HG02610 (cell line): ENCODE data around the gene ZNF451.

Experiments
- ATAC-seq: cut with Tn5 transposase; IDR thresholded peaks from one replicate; pipeline ENCODE4 v1.9.1; 2021; ENCODE audit warnings: mild to moderate bottlenecking, moderate library complexity; ENCODE audit not compliant: unreplicated experiment

Gene ZNF451

GRCh38 chr6:57201718-57202117 is 111.7 kb downstream of the ZNF451 start:
- no peak for ATAC-seq

DNA sequence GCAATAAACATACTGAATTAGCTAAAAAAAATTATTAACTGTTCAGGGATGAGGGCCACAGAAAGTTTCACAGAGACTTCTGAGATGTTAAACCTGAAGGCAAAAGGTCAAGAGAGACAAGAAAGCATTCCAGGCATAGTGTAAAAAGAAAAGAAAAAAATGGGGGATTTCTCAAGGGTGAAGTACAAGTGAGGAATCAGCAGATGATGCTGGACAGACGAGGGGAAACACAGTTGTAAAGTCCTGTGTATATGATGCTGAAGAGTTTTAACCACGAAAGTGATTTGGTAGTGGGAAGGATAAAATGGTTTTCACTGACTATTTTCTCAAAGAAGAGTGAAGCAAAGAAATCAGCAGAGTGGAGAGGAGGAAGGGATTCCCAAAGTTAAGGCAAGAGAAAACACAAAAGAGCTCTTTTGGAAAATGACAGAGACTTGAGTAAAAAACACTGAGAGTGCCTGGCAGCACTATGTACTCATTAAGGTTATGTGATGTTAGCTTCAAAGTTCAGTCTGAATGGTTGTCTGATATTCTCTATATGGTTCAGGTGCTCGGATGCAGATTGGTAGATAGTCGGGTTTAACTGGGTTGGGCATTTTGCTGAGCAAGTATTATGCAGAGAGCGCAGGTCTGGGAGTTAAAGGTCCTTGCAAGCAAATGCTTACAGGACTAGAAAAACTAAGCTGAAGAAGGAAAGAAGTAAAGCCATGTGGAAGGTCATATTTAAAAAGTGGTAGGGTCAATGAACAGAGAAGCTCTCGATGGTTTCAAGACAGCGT is 115.8 kb downstream of the ZNF451 start:
- ATAC-seq: peak; percentile 65

DNA sequence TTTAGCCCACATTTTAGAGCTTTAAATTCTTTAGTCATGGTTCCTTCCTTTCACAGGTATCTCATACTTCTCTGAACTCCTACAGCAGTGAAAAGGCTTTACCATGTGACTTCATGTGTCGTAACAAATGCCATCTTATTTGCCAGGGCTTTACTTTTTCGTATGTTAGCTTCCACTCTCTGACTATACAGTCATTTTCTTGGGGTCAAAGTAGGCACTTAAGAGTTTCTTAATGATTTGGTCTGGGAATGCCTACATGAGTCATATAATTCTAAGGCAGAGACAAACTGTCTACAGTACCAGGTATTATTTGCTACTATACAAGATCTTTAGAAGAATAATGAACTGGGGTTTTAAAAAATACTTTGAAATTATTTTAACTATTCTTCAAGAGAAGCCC is 117.2 kb downstream of the ZNF451 start:
- ATAC-seq: no peak

DNA sequence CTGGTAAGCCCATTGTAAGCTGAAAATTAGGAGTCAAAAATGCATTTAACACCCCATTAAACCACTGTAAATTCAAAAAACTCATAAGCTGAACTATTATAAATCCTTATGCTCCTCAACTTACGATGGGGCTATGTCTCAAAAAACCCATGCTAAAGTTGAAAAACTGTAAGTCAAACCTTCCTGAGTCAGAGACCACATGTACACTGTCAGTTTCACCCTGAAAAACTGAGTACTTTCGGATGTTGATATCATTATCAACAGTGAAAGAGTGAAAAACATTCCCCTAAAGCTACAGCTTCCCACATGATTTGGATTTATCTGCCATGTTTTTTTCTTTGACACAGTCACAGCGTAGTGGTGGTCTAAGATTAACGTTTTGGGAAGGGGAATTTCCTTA is 117.9 kb downstream of the ZNF451 start:
- no peak for ATAC-seq

GRCh38 chr6:57209030-57209429 is 119.0 kb downstream of the ZNF451 start:
- no peak for ATAC-seq

GRCh38 chr6:57210060-57210459 is 120.1 kb downstream of the ZNF451 start:
- ATAC-seq: no peak

DNA sequence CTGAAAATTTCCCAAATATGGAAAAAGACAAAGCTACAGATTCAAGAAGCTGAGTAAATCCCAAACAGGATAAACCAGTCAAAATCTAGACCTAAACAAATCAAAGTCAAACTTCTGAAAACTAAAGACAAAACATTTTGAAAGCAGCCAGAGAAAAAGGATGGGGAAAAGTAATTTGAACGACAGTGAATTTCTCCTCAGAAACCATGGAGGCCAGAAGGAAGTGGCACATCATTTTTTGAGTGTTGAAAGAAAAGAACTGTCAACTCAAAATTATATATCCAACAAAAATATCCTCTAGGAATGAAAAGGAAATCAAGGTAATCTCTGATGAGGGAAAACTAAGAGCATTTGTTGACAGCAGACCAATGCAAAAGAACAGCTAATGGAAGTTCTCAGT is 125.3 kb downstream of the ZNF451 start:
- no peak for ATAC-seq

DNA sequence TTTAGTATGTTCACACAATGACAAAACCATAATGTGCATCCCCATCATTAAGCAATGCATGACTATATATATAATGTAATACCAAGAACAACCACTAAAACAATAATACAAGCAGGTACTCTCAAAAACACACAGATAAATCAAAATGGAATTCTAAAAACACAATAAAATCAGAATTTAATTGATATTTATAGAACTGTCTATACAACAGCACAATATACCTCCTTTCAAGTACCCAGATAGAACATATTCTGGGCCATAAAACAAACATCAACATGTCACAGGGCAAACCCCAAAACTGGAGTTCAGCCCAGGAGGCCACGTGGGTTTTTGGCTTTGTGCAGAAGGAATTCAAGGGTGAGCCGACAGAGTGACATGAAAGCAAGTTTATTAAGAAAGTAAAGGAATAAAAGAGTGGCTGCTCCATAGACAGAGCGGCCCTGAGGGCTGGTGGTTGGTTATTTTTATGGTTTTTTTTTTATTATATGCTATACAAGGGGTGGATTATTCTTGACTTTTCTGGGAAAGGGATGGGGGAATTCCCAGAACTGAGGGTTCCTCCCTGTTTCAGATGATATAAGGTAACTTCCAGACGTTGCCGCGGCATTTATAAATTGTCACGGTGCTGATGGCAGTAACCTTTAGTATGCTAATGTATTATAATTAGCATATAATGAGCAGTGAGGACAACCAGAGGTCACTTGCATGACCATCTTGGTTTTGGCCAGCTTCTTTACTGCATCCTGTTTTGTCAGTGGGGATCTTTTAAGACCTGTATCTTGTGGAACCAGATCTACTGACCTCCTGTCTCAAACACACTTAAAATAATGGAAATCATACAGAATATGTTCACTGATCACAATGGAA is 126.5 kb downstream of the ZNF451 start:
- ATAC-seq: no peak

DNA sequence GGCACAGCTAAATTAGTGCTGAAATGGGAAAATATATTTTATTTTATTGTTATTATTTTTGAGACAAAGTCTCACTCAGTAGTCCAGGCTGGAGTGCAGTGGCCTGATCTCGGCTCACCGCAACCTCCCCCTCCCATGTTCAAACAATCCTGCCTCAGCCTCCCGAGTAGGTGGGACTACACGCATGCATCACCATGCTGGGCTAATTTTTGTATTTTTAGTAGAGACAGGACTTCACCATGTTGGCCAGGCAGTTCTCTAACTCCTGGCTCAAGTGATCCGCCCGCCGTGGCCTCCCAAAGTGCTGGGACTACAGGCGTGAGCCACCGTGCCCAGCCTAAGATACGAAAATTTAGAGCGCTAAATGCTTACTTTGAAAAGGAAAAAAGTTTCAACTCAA is 127.3 kb downstream of the ZNF451 start:
- ATAC-seq: no peak
